WERI-Rb-1 (cell line): ENCODE data around the gene RPE65.
A peak's percentile ranks its signal among the peaks of the same experiment; 100 is the strongest.

Experiments
- DNase-seq: peaks from one replicate; pipeline ENCODE4 v3.0.0-alpha.2; 2020
- H3K27ac ChIP-seq: fragments of 250-450 bp; sonication (Bioruptor Pico); 2 replicates; pipeline ENCODE4 v1.5.1; 2020; ENCODE audit warnings: mild to moderate bottlenecking, moderate library complexity
- H3K27me3 ChIP-seq: fragments of 250-450 bp; sonication (Bioruptor Pico); 2 replicates; pipeline ENCODE4 v1.5.1; 2021; ENCODE audit warnings: mild to moderate bottlenecking, low read depth, moderate library complexity; ENCODE audit not compliant: insufficient read depth, severe bottlenecking
- H3K36me3 ChIP-seq: fragments of 250-450 bp; sonication (Bioruptor Pico); 2 replicates; pipeline ENCODE4 v1.5.1; 2020; ENCODE audit warnings: mild to moderate bottlenecking, moderate library complexity
- H3K4me3 ChIP-seq: 2 replicates; pipeline ENCODE4 v1.5.1; 2011; ENCODE audit warnings: low read depth, mild to moderate bottlenecking, control low read depth, low read length
- H3K9me3 ChIP-seq: fragments of 250-450 bp; sonication (Bioruptor Pico); 2 replicates; pipeline ENCODE4 v1.5.1; 2021; ENCODE audit warnings: mild to moderate bottlenecking, moderate library complexity; ENCODE audit not compliant: severe bottlenecking
- CTCF ChIP-seq: IDR thresholded peaks from 2 replicates; pipeline ENCODE4 v1.5.1; 2011; ENCODE audit warnings: low read depth, mild to moderate bottlenecking, control low read depth, inconsistent platforms, low read length

RPE65 gene

GRCh38 chr1:68448365-68448764, 1.4 kb downstream of the RPE65 start:
- Histone ChIP-seq H3K9me3 (no peaks in the 10 kb centered on the region), H3K4me3 (no peak overlapping the region), H3K27me3 (no peaks in the 10 kb centered on the region), H3K36me3 (no peaks in the 10 kb centered on the region), H3K27ac (no peak overlapping the region)
- no peak for DNase-seq
- no peak for TF ChIP-seq CTCF

- Histone ChIP-seq H3K9me3 (no peaks in the 10 kb centered on the region), H3K27me3 (no peaks in the 10 kb centered on the region), H3K4me3 (no peak overlapping the region), H3K27ac (no peak overlapping the region), H3K36me3 (no peaks in the 10 kb centered on the region)
- no peak for TF ChIP-seq CTCF
- DNase-seq: no peak
These were observed 4.0 kb downstream of the RPE65 start for GRCh38 chr1:68445709-68446108.

GRCh38 chr1:68442822-68443556, 6.8 kb downstream of the RPE65 start:
- TF ChIP-seq CTCF: peak; percentile 57
- H3K9me3 ChIP-seq: no peaks in the 10 kb centered on the region
- no peak overlapping the region for H3K27ac ChIP-seq
- H3K36me3 ChIP-seq: no peaks in the 10 kb centered on the region
- DNase-seq: peak; percentile 50
- H3K4me3 ChIP-seq: no peak overlapping the region
- no peaks in the 10 kb centered on the region for H3K27me3 ChIP-seq

GRCh38 chr1:68442006-68442405, 7.7 kb downstream of the RPE65 start:
- H3K27ac ChIP-seq: no peak overlapping the region
- no peaks in the 10 kb centered on the region for H3K9me3 ChIP-seq
- no peaks in the 10 kb centered on the region for H3K27me3 ChIP-seq
- peak; percentile 22 for DNase-seq
- no peaks in the 10 kb centered on the region for H3K36me3 ChIP-seq
- peak; percentile 24; the same call in 1 of the 2 replicates for TF ChIP-seq CTCF
- no peak overlapping the region for H3K4me3 ChIP-seq

- Histone ChIP-seq H3K27ac (no peak overlapping the region), H3K27me3 (no peaks in the 10 kb centered on the region), H3K36me3 (no peaks in the 10 kb centered on the region), H3K9me3 (no peaks in the 10 kb centered on the region), H3K4me3 (no peak overlapping the region)
- no peak for DNase-seq
- TF ChIP-seq CTCF: no peak
These were observed 11.4 kb downstream of the RPE65 start for GRCh38 chr1:68438310-68438709.

GRCh38 chr1:68433395-68433794, 16.4 kb downstream of the RPE65 start:
- H3K9me3 ChIP-seq: no peaks in the 10 kb centered on the region
- H3K36me3 ChIP-seq: no peaks in the 10 kb centered on the region
- no peak overlapping the region for H3K4me3 ChIP-seq
- H3K27ac ChIP-seq: no peak overlapping the region
- no peak for DNase-seq
- TF ChIP-seq CTCF: no peak
- H3K27me3 ChIP-seq: no peaks in the 10 kb centered on the region
